ENCODE measurements around the gene FGF14.

The FGF14 gene

GRCh38 chr13:101673360-101674105 lies 728.3 kb downstream of the FGF14 start:
- DNase-seq = no peak

DNA sequence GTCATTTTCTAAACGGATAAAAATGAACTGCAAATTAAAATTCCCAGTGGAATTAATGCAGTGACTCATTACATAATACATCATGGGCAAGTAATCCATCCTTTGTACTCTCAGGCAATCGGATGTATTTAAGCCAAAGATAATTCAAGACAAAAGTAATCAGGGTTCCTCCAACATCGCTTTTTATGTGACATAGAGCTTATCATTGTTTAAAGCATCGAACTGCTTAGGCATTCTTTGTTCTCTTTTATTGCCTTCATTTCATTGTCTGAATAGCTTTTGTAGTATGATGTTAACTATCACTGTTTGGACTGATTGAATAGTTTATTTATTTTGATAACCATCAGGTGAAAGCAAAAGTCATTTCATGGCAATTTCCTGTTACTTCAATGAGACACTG lies 740.0 kb downstream of the FGF14 start:
- no peak for DNase-seq
